ENCODE results near the gene ITGB8.

GRCh38 chr7:20323595-20323994 lies 7.1 kb upstream of the ITGB8 start:
- TF ChIP-seq, protein P1, sequence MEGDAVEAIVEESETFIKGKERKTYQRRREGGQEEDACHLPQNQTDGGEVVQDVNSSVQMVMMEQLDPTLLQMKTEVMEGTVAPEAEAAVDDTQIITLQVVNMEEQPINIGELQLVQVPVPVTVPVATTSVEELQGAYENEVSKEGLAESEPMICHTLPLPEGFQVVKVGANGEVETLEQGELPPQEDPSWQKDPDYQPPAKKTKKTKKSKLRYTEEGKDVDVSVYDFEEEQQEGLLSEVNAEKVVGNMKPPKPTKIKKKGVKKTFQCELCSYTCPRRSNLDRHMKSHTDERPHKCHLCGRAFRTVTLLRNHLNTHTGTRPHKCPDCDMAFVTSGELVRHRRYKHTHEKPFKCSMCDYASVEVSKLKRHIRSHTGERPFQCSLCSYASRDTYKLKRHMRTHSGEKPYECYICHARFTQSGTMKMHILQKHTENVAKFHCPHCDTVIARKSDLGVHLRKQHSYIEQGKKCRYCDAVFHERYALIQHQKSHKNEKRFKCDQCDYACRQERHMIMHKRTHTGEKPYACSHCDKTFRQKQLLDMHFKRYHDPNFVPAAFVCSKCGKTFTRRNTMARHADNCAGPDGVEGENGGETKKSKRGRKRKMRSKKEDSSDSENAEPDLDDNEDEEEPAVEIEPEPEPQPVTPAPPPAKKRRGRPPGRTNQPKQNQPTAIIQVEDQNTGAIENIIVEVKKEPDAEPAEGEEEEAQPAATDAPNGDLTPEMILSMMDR (IDR thresholded peaks at IDR 0.05): no peak
- TF ChIP-seq ZFX (IDR thresholded peaks at IDR 0.05; ENCODE audit: borderline replicate concordance): no peak

Data from 22Rv1 (cell line).